ENCODE data around the gene SYT8.
"Not testable (repeated sequence)": the region's sequence is repeated elsewhere in the genome, so short reads cannot be mapped to it uniquely, and the experiment has no call there.

SYT8 gene

GRCh38 chr11:1875851-1876301, 41.1 kb downstream of the SYT8 start:
- H3K27me3 ChIP-seq (ENCODE audit: control insufficient read depth, insufficient read depth, low read length); H3K36me3 ChIP-seq (ENCODE audit: control insufficient read depth, insufficient read depth, low read length); DNase-seq (ENCODE audit: low read depth, low spot score); H3K27ac ChIP-seq (ENCODE audit: low read length); H3K9me3 ChIP-seq (ENCODE audit: control insufficient read depth, insufficient read depth, low read length); H3K4me1 ChIP-seq (ENCODE audit: control insufficient read depth, insufficient read depth, low read length); H3K4me3 ChIP-seq (ENCODE audit: low read length): not testable (repeated sequence)
- no CpG with 5 or more reads among the region's 13 CpGs for WGBS (ENCODE audit: insufficient coverage, insufficient read length)

- Histone ChIP-seq H3K4me3 (ENCODE audit: low read length) (no peak overlapping the region), H3K36me3 (ENCODE audit: control insufficient read depth, insufficient read depth, low read length) (no peaks in the 10 kb centered on the region; the same call in 1 of the 2 replicates), H3K27me3 (ENCODE audit: control insufficient read depth, insufficient read depth, low read length) (no peaks in the 10 kb centered on the region), H3K9me3 (ENCODE audit: control insufficient read depth, insufficient read depth, low read length) (no peaks in the 10 kb centered on the region), H3K27ac (ENCODE audit: low read length) (no peak overlapping the region), H3K4me1 (ENCODE audit: control insufficient read depth, insufficient read depth, low read length) (no peaks in the 10 kb centered on the region)
- DNase-seq (ENCODE audit: low read depth, low spot score), result no peak
- no CpG with 5 or more reads among the region's 26 CpGs for WGBS (ENCODE audit: insufficient coverage, insufficient read length)
These were observed 41.7 kb downstream of the SYT8 start for GRCh38 chr11:1876361-1877063.

GRCh38 chr11:1877211-1878136, 42.7 kb downstream of the SYT8 start:
- Histone ChIP-seq H3K4me3 (ENCODE audit: low read length) (no peak overlapping the region), H3K4me1 (ENCODE audit: control insufficient read depth, insufficient read depth, low read length) (no peaks in the 10 kb centered on the region), H3K27ac (ENCODE audit: low read length) (no peak overlapping the region), H3K27me3 (ENCODE audit: control insufficient read depth, insufficient read depth, low read length) (no peaks in the 10 kb centered on the region), H3K9me3 (ENCODE audit: control insufficient read depth, insufficient read depth, low read length) (no peaks in the 10 kb centered on the region), H3K36me3 (ENCODE audit: control insufficient read depth, insufficient read depth, low read length) (no peaks in the 10 kb centered on the region; the same call in 1 of the 2 replicates)
- no CpG with 5 or more reads among the region's 33 CpGs for WGBS (ENCODE audit: insufficient coverage, insufficient read length)
- no peak for DNase-seq (ENCODE audit: low read depth, low spot score)

DNA sequence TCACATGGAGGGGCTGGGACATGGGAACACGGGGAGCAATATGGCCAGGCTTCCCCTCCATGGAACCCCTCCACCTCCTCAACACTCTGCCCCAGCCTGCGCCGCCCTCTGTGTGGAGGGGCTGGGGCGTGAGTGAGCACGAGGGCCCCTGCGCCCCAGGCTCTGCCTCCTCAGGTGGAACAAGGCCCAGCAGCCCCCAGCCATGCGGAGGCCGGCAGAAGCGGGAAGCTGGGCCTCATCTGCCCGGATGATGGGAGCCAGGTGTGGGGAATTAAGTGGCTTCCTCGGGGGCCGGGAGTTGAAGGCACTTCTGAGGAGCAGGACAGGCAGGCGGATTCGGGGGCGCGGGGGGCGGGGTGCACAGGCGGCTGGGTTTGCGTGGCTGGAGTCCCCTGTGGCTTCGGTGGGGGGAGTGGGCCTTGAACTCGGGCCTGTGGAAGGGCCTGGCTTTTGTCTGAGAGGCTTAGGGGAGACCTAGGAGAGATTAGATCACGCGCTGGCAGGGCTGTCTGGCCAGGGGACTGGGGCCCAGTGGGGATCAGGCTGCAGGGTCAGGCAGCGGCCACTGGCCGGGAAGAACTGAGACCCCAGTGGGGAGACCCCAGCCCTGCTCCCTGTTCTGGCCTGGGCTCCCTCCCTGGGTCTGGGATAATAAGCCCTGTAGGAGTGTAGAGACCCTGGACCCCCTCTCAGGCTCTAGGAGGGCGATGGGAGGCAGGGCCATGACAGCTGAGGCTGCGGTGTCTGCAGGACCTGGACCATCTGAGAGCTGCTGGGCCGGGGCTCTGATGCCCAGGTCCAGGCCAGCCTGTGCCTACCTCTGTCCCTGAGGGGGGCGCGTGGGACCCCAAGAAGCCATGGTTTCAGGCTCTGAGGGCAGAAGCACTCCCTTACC, 43.6 kb downstream of the SYT8 start:
- no peaks in the 10 kb centered on the region; the same call in 1 of the 2 replicates for H3K36me3 ChIP-seq (ENCODE audit: control insufficient read depth, insufficient read depth, low read length)
- WGBS (ENCODE audit: insufficient coverage, insufficient read length), result no CpG with 5 or more reads among the region's 30 CpGs
- no peaks in the 10 kb centered on the region for H3K9me3 ChIP-seq (ENCODE audit: control insufficient read depth, insufficient read depth, low read length)
- H3K27ac ChIP-seq (ENCODE audit: low read length), result no peak overlapping the region
- no peaks in the 10 kb centered on the region for H3K27me3 ChIP-seq (ENCODE audit: control insufficient read depth, insufficient read depth, low read length)
- H3K4me3 ChIP-seq (ENCODE audit: low read length), result no peak overlapping the region
- no peaks in the 10 kb centered on the region for H3K4me1 ChIP-seq (ENCODE audit: control insufficient read depth, insufficient read depth, low read length)
- DNase-seq (ENCODE audit: low read depth, low spot score), result no peak

GRCh38 chr11:1879342-1879940, 44.7 kb downstream of the SYT8 start:
- Histone ChIP-seq H3K36me3 (ENCODE audit: control insufficient read depth, insufficient read depth, low read length) (no peaks in the 10 kb centered on the region; the same call in 1 of the 2 replicates), H3K27me3 (ENCODE audit: control insufficient read depth, insufficient read depth, low read length) (no peaks in the 10 kb centered on the region), H3K4me1 (ENCODE audit: control insufficient read depth, insufficient read depth, low read length) (no peaks in the 10 kb centered on the region), H3K9me3 (ENCODE audit: control insufficient read depth, insufficient read depth, low read length) (no peaks in the 10 kb centered on the region), H3K27ac (ENCODE audit: low read length) (no peak overlapping the region), H3K4me3 (ENCODE audit: low read length) (no peak overlapping the region)
- no peak for DNase-seq (ENCODE audit: low read depth, low spot score)
- WGBS (ENCODE audit: insufficient coverage, insufficient read length), result no CpG with 5 or more reads among the region's 13 CpGs

DNA sequence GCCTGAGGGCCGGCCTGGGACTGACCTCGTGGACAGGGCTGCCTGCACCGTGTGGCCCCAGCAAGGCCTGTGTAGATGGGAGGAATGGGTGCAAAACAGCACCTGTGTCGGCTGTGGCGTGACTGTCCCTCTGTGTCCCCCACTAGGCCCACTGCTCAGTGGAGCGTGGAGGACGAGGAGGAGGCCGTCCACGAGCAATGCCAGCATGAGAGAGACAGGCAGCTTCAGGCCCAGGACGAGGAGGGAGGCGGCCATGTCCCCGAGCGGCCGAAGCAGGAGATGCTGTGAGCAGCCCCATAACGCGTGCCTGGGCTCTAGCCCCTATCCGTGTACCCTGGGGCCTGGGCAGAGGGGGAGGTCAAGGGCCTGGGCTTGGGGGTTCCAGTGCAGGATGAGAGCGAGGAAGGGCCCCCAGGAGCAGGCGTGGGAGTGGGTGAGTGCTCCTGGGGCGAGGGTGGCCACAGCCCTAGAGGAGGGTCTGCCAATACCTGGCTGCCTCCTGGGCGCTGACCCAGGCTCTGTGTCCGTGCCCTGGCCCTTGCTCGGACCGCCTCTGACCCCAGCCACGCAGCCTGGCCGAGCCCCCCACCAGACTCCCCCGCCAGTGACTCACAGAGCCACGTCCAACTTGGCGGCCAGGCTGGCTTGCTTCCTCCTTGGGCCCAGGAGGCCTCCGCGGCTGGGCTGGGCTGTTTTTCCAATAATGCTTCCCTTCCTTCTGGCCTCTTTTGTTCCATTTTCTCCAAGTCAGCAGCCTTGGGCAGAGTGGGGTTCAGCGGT, 45.3 kb downstream of the SYT8 start:
- no peaks in the 10 kb centered on the region for H3K27me3 ChIP-seq (ENCODE audit: control insufficient read depth, insufficient read depth, low read length)
- no CpG with 5 or more reads among the region's 32 CpGs for WGBS (ENCODE audit: insufficient coverage, insufficient read length)
- no peak for DNase-seq (ENCODE audit: low read depth, low spot score)

GRCh38 chr11:1880746-1881441, 46.1 kb downstream of the SYT8 start:
- H3K9me3 ChIP-seq (ENCODE audit: control insufficient read depth, insufficient read depth, low read length), result no peaks in the 10 kb centered on the region
- H3K4me3 ChIP-seq (ENCODE audit: low read length), result no peak overlapping the region
- WGBS (ENCODE audit: insufficient coverage, insufficient read length), result no CpG with 5 or more reads among the region's 9 CpGs
- H3K36me3 ChIP-seq (ENCODE audit: control insufficient read depth, insufficient read depth, low read length), result no peaks in the 10 kb centered on the region
- H3K4me1 ChIP-seq (ENCODE audit: control insufficient read depth, insufficient read depth, low read length), result no peaks in the 10 kb centered on the region
- DNase-seq (ENCODE audit: low read depth, low spot score), result no peak
- H3K27ac ChIP-seq (ENCODE audit: low read length), result no peak overlapping the region
- H3K27me3 ChIP-seq (ENCODE audit: control insufficient read depth, insufficient read depth, low read length), result no peaks in the 10 kb centered on the region

More for the DNA sequence above, 45.3 kb downstream of the SYT8 start:
- no peaks in the 10 kb centered on the region for H3K9me3 ChIP-seq (ENCODE audit: control insufficient read depth, insufficient read depth, low read length)
- H3K4me1 ChIP-seq (ENCODE audit: control insufficient read depth, insufficient read depth, low read length), result no peaks in the 10 kb centered on the region
- no peaks in the 10 kb centered on the region; the same call in 1 of the 2 replicates for H3K36me3 ChIP-seq (ENCODE audit: control insufficient read depth, insufficient read depth, low read length)
- H3K27ac ChIP-seq (ENCODE audit: low read length), result no peak overlapping the region
- no peak overlapping the region for H3K4me3 ChIP-seq (ENCODE audit: low read length)

DNA sequence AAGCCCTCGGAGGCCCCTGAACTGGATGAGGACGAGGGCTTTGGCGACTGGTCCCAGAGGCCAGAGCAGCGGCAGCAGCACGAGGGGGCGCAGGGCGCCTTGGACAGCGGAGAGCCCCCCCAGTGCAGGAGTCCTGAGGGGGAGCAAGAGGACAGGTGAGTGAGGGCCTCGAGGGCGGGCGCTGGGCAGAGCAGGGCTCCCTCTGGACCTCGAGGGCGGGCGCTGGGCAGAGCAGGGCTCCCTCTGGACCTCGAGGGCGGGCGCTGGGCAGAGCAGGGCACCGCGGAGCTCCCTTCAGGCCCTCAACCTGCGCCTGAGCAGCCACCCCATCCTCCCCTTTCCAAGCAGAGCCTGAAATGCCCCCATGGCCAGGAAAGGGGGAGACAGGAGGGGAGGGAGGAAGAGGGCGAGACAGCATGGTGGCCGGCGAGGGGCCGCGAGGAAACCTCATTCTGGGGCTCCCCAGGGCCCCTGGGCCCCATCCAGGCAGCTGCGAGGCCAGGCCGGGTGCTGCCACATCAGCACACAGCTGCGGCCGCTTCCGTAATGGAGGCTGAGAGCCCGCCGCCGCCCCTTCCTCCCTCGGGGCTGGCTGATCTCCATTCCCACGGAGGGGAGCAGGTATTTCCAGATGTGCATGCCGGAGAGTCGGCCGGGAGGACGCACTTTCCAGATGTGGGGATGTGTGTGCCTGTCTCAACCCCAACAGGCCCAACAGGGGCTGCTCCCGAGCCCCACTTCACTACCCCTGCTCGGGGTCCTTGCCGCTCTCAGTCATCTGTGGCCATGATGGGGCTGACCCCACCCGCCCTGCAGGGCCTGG, 46.9 kb downstream of the SYT8 start:
- H3K4me1 ChIP-seq (ENCODE audit: control insufficient read depth, insufficient read depth, low read length), result no peaks in the 10 kb centered on the region
- WGBS (ENCODE audit: insufficient coverage, insufficient read length), result no CpG with 5 or more reads among the region's 43 CpGs
- H3K27ac ChIP-seq (ENCODE audit: low read length), result no peak overlapping the region
- no peaks in the 10 kb centered on the region for H3K9me3 ChIP-seq (ENCODE audit: control insufficient read depth, insufficient read depth, low read length)
- no peak for DNase-seq (ENCODE audit: low read depth, low spot score)
- H3K27me3 ChIP-seq (ENCODE audit: control insufficient read depth, insufficient read depth, low read length), result no peaks in the 10 kb centered on the region
- H3K36me3 ChIP-seq (ENCODE audit: control insufficient read depth, insufficient read depth, low read length), result no peaks in the 10 kb centered on the region
- H3K4me3 ChIP-seq (ENCODE audit: low read length), result no peak overlapping the region
